D721Med (cell line): ENCODE data around the gene IAPP.

Source experiments
- DNase-seq: peaks from one replicate; pipeline ENCODE4 v3.0.0; 2011; ENCODE audit warnings: low spot score; ENCODE audit not compliant: insufficient read length
- FAIRE-seq: peaks from 2 replicates; lab custom pipeline; 2011; peaks lifted over from hg19 to GRCh38; lab: Jason Lieb, UNC
- CTCF ChIP-seq: IDR thresholded peaks from 2 replicates; pipeline ENCODE4 v1.5.1; 2012; ENCODE audit warnings: mild to moderate bottlenecking, control low read depth; ENCODE audit not compliant: insufficient read depth; ENCODE audit errors: missing control alignments

The IAPP gene

GRCh38 chr12:21372602-21373001 lies at the start of gene IAPP:
Gene IAPP, plus strand, starts transcription at chr12:21372902. Its CDS starts 450 bp downstream, at chr12:21373352.
- FAIRE-seq (peak; percentile 74), DNase-seq (no peak)
- TF ChIP-seq CTCF = no peak

- no peak for DNase-seq
- FAIRE-seq = no peak
- no peak for TF ChIP-seq CTCF
These were observed 49.0 kb upstream of the IAPP start for GRCh38 chr12:21323736-21324135.

GRCh38 chr12:21324551-21324950 lies 48.2 kb upstream of the IAPP start:
- FAIRE-seq = no peak
- TF ChIP-seq CTCF = no peak

GRCh38 chr12:21328578-21328977 lies 44.1 kb upstream of the IAPP start:
- FAIRE-seq (no peak), DNase-seq (no peak)
- no peak for TF ChIP-seq CTCF

More at GRCh38 chr12:21324551-21324950, 48.2 kb upstream of the IAPP start:
- no peak for DNase-seq

GRCh38 chr12:21330682-21331253 lies 41.9 kb upstream of the IAPP start:
- peak; percentile 71 for FAIRE-seq
- TF ChIP-seq CTCF = no peak
- DNase-seq = no peak

- TF ChIP-seq CTCF = no peak
- no peak for DNase-seq
- no peak for FAIRE-seq
These were observed 37.9 kb upstream of the IAPP start, which contains the start of gene SLCO1A2 for GRCh38 chr12:21334771-21335325. Gene SLCO1A2, minus strand, starts transcription at chr12:21334917. Its CDS starts 270 bp downstream, at chr12:21334647.

- DNase-seq = no peak
- no peak for TF ChIP-seq CTCF
- no peak for FAIRE-seq
These were observed 36.0 kb upstream of the IAPP start for GRCh38 chr12:21336656-21337055.
